Measurements from ENCODE around the gene KCTD12. TPM values are rescaled to one million over a fixed set of nuclear protein-coding genes. Genes with fewer than 3 reads are reported as not detected.

KCTD12 gene
- total and polyA plus RNA-seq, 2 of the 13 experiments (the other 11 are each of a cell fraction or from before 2014, with no cell fraction given), result not detected

DNA sequence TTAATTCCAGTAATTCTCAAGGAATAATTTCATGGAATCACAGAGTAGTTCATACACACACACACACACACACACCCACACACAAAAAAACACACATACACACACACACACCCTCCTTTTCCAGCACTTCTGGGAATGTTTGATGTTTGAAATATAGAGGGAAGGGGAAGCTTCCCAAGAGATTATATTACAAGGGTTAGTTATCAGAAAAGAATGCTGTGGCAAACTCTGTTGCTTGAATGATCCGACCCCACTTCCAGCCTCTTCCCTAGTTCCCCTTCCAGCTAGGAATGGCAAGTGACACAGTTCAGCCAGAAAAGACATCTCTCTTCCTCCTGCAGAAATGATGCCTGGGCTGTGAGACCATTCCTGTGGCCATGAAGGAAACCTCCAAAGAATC lies 49.9 kb downstream of the KCTD12 start:
- 0 out of 5 replicates have a peak, but pooled peaks cover 0 to 3% of the 10 kb centered on the region in 2 experiments for H3K27me3 ChIP-seq (ENCODE audit: control insufficient read depth in 1 of 2, insufficient read depth in 2 of 2, low read length in 2 of 2)
- no peak overlapping the region for H3K4me2 ChIP-seq (ENCODE audit: low read depth, low read length)
- H3K4me3 ChIP-seq (replicated peaks in 1 of 3; ENCODE audit: insufficient read depth in 1 of 3, low read depth in 2 of 3, low read length in 3 of 3), result no peak overlapping the region
- H3K9me3 ChIP-seq (ENCODE audit: low read length), result no peaks in the 10 kb centered on the region
- H4K20me1 ChIP-seq (ENCODE audit: insufficient read depth, low read length), result no peaks in the 10 kb centered on the region
- ChIA-PET POLR2A (no interaction called here), CTCF (ENCODE audit: low intra/inter-chr PET ratio, low total read pairs) (no interaction called here)
- ATAC-seq (no peak), DNase-seq (ENCODE audit: low spot score) (no peak), FAIRE-seq (no peak)
- no peaks in the 10 kb centered on the region for H3K4me1 ChIP-seq (ENCODE audit: insufficient read depth, low read length)
- no peaks in the 10 kb centered on the region for H3K36me3 ChIP-seq (replicated peaks in 1 of 2; ENCODE audit: control insufficient read depth in 1 of 2, insufficient read depth in 2 of 2, low read length in 2 of 2)
- no peak overlapping the region for H2AFZ ChIP-seq (ENCODE audit: low read length)
- no peaks in the 10 kb centered on the region for H3K79me2 ChIP-seq (ENCODE audit: insufficient read depth, low read length)
- TF ChIP-seq ZNF230 (CRISPR knock-in tag; IDR thresholded peaks at IDR 0.05) (no peak), ATF1 (CRISPR knock-in tag; IDR thresholded peaks at IDR 0.05) (no peak), HNRNPH1 (optimal IDR thresholded peaks at IDR 0.05; ENCODE audit: low read depth, low read length) (no peak), SMYD3 (CRISPR knock-in tag; IDR thresholded peaks at IDR 0.05) (no peak), ZBTB7B (CRISPR knock-in tag; IDR thresholded peaks at IDR 0.05) (no peak), ERF (CRISPR knock-in tag; IDR thresholded peaks at IDR 0.05) (no peak), TGIF2 (CRISPR knock-in tag; IDR thresholded peaks at IDR 0.05) (no peak), SATB2 (CRISPR knock-in tag; IDR thresholded peaks at IDR 0.05) (no peak)
- TF ChIP-seq, protein P1, sequence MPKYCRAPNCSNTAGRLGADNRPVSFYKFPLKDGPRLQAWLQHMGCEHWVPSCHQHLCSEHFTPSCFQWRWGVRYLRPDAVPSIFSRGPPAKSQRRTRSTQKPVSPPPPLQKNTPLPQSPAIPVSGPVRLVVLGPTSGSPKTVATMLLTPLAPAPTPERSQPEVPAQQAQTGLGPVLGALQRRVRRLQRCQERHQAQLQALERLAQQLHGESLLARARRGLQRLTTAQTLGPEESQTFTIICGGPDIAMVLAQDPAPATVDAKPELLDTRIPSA (CRISPR knock-in tag; IDR thresholded peaks at IDR 0.05; ENCODE audit: borderline replicate concordance), result no peak
- TF ChIP-seq, protein P2, sequence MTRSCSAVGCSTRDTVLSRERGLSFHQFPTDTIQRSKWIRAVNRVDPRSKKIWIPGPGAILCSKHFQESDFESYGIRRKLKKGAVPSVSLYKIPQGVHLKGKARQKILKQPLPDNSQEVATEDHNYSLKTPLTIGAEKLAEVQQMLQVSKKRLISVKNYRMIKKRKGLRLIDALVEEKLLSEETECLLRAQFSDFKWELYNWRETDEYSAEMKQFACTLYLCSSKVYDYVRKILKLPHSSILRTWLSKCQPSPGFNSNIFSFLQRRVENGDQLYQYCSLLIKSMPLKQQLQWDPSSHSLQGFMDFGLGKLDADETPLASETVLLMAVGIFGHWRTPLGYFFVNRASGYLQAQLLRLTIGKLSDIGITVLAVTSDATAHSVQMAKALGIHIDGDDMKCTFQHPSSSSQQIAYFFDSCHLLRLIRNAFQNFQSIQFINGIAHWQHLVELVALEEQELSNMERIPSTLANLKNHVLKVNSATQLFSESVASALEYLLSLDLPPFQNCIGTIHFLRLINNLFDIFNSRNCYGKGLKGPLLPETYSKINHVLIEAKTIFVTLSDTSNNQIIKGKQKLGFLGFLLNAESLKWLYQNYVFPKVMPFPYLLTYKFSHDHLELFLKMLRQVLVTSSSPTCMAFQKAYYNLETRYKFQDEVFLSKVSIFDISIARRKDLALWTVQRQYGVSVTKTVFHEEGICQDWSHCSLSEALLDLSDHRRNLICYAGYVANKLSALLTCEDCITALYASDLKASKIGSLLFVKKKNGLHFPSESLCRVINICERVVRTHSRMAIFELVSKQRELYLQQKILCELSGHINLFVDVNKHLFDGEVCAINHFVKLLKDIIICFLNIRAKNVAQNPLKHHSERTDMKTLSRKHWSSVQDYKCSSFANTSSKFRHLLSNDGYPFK (CRISPR knock-in tag; IDR thresholded peaks at IDR 0.05; ENCODE audit: borderline replicate concordance), result no peak
- TF ChIP-seq, protein P3, sequence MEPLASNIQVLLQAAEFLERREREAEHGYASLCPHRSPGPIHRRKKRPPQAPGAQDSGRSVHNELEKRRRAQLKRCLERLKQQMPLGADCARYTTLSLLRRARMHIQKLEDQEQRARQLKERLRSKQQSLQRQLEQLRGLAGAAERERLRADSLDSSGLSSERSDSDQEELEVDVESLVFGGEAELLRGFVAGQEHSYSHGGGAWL (CRISPR knock-in tag; IDR thresholded peaks at IDR 0.05), result no peak
- WGBS (ENCODE audit: low lambda C conversion rate), result 0% methylated on average over 1 of the region's 1 CpG
- no peak overlapping the region for H3K9ac ChIP-seq (ENCODE audit: insufficient read depth, low read depth, low read length)
- no peak overlapping the region for H3K27ac ChIP-seq (ENCODE audit: extremely low read length, insufficient read depth, low read length)
- in situ Hi-C loops (cut with HindIII; ENCODE audit: extremely low pct_ligation_motif_present, low pct_unique_long_range_greater_than_20kb) (no loop called here), intact Hi-C loops (cut with micrococcal nuclease; ENCODE audit: unreplicated experiment) (no loop called here)
- BruUV-seq (replicated peaks), result no TSS peak
